GM12878 (cell line): ENCODE results near the gene FMNL2. TPM values are rescaled to one million over a fixed set of nuclear protein-coding genes. Genes with fewer than 3 reads are reported as not detected.

Experiments used
- ATAC-seq: fragments of 200-7000 bp; cut with Tn5 transposase; 3 replicates; pipeline ENCODE4 v1.9.1; 2020; ENCODE audit warnings: mild to moderate bottlenecking, moderate library complexity
- BruUV-seq: library from RNA; stranded (reverse); fragments of 400-500 nt; replicated peaks from 2 replicates; lab custom pipeline; 2021; lab: Mats Ljungman, UMichigan
- CTCF ChIA-PET: fragments of 300-600 bp; sonication (Branson Sonifier 250); formaldehyde crosslinking; extraction: SDS; loops from one replicate; lab custom pipeline; 2021; ENCODE audit warnings: inconsistent platforms; lab: Yijun Ruan, JAX
- POLR2A ChIA-PET: fragments of 350-600 bp; formaldehyde crosslinking; extraction: SDS; loops from one replicate; lab custom pipeline; 2021; ENCODE audit warnings: inconsistent platforms; lab: Charles Lee
- RAD21 ChIA-PET: fragments of 300-600 bp; sonication (Branson Sonifier 250); formaldehyde crosslinking; loops from one replicate; lab custom pipeline; 2023; ENCODE audit warnings: antibody characterized with exemption; ENCODE audit not compliant: unreplicated experiment; lab: Charles Lee
- SMC1A ChIA-PET: fragments of 300-600 bp; sonication (Branson Sonifier 250); formaldehyde crosslinking; loops from one replicate; lab custom pipeline; 2023; ENCODE audit not compliant: unreplicated experiment, uncharacterized antibody; lab: Charles Lee
- DNase-seq: peaks from one replicate; pipeline ENCODE4 v3.0.0-alpha.2; 2011; ENCODE audit warnings: low read depth, low spot score
- FAIRE-seq: peaks from 3 replicates; lab custom pipeline; 2011; peaks lifted over from hg19 to GRCh38; lab: Jason Lieb, UNC
- H2AFZ ChIP-seq: 2 replicates; pipeline ENCODE4 v1.6.0; 2011; ENCODE audit warnings: low read depth, low read length, control low read depth; ENCODE audit not compliant: control insufficient read depth
- H3K27ac ChIP-seq: 2 replicates; pipeline ENCODE4 v1.5.1; 2011; ENCODE audit warnings: control low read depth; ENCODE audit not compliant: control insufficient read depth, insufficient read depth
- H3K27me3 ChIP-seq, 2 experiments: replicated peaks in 1 of 2; 2 replicates each; pipeline versions ENCODE4 v1.6.0 to v1.6.1; 2011; ENCODE audit warnings: low read length in 1 of 2; ENCODE audit not compliant: control insufficient read depth in 2 of 2, insufficient read depth in 2 of 2
- H3K36me3 ChIP-seq, 2 experiments: 2 replicates each; pipeline ENCODE4 v1.5.1; 2011; ENCODE audit warnings: low read length in 1 of 2; ENCODE audit not compliant: control insufficient read depth in 2 of 2, insufficient read depth in 2 of 2
- H3K4me1 ChIP-seq: 2 replicates; pipeline ENCODE4 v1.6.1; 2011; ENCODE audit warnings: mild to moderate bottlenecking, low read length, moderate library complexity, mixed read lengths; ENCODE audit not compliant: control insufficient read depth, insufficient read depth
- H3K4me2 ChIP-seq: 2 replicates; pipeline ENCODE4 v1.6.0; 2011; ENCODE audit warnings: control low read depth; ENCODE audit not compliant: control insufficient read depth, insufficient read depth
- H3K4me3 ChIP-seq: fragments of 200-600 bp; sonication (generic); 2 replicates; pipeline ENCODE4 v1.5.1; 2016
- H3K79me2 ChIP-seq: 2 replicates; pipeline ENCODE4 v1.6.0; 2011; ENCODE audit warnings: low read length; ENCODE audit not compliant: control insufficient read depth, insufficient read depth
- H3K9ac ChIP-seq: 2 replicates; pipeline ENCODE4 v1.8.0; 2011; ENCODE audit warnings: low read length, control low read depth, mixed read lengths; ENCODE audit not compliant: control insufficient read depth, insufficient read depth
- H3K9me3 ChIP-seq: replicated peaks from 3 replicates; pipeline ENCODE4 v1.5.1; 2011; ENCODE audit warnings: mild to moderate bottlenecking, low read length; ENCODE audit not compliant: control insufficient read depth, insufficient read depth
- H4K20me1 ChIP-seq: 2 replicates; pipeline ENCODE4 v1.6.0; 2011; ENCODE audit not compliant: control insufficient read depth, insufficient read depth
- ATF2 ChIP-seq: IDR thresholded peaks from 2 replicates; pipeline ENCODE4 v1.6.1; 2012; ENCODE audit warnings: low read length, inconsistent platforms
- ATF7 ChIP-seq: fragments of 450-650 bp; IDR thresholded peaks from 2 replicates; pipeline ENCODE4 v1.6.1; 2016; ENCODE audit warnings: low read depth, mild to moderate bottlenecking
- BCL11A ChIP-seq: IDR thresholded peaks from 2 replicates; pipeline ENCODE4 v1.6.1; 2011; ENCODE audit warnings: low read depth, low read length
- BRCA1 ChIP-seq: IDR thresholded peaks from 2 replicates; pipeline ENCODE4 v1.6.1; 2011; ENCODE audit warnings: low read depth, low read length, improper control_type of control experiment
- CREM ChIP-seq: IDR thresholded peaks from 2 replicates; pipeline ENCODE4 v1.6.1; 2014; ENCODE audit warnings: antibody characterized with exemption, low read depth
- ETV6 ChIP-seq, 2 experiments: fragments of 450-650 bp in 1 of 2; IDR thresholded peaks in 1 of 2; conservative IDR thresholded peaks in 1 of 2; 2 replicates each; pipeline ENCODE4 v1.6.1; 2014; ENCODE audit warnings: antibody characterized with exemption in 1 of 2, borderline replicate concordance in 1 of 2, low read depth in 1 of 2, mild to moderate bottlenecking in 1 of 2, moderate library complexity in 1 of 2
- FOXM1 ChIP-seq: IDR thresholded peaks from 2 replicates; pipeline ENCODE4 v1.6.1; 2012; ENCODE audit warnings: low read depth, mild to moderate bottlenecking, inconsistent platforms, low read length, moderate library complexity
- IKZF2 ChIP-seq, 2 experiments: fragments of 450-650 bp; IDR thresholded peaks; 2 replicates each; pipeline ENCODE4 v1.6.1; 2017; ENCODE audit warnings: mild to moderate bottlenecking in 2 of 2, moderate library complexity in 2 of 2
- IRF4 ChIP-seq: IDR thresholded peaks from 2 replicates; pipeline ENCODE4 v1.6.1; 2011; ENCODE audit warnings: low read depth, low read length
- JUNB ChIP-seq: IDR thresholded peaks from 2 replicates; pipeline ENCODE4 v1.6.1; 2016; ENCODE audit warnings: antibody characterized with exemption, mild to moderate bottlenecking
- MEF2A ChIP-seq: IDR thresholded peaks from 2 replicates; pipeline ENCODE4 v1.6.1; 2011; ENCODE audit warnings: low read depth, mild to moderate bottlenecking, low read length, moderate library complexity; ENCODE audit not compliant: insufficient read depth
- NFIC ChIP-seq: IDR thresholded peaks from 2 replicates; pipeline ENCODE4 v1.6.1; 2012; ENCODE audit warnings: low read depth, mild to moderate bottlenecking, inconsistent platforms, low read length, moderate library complexity
- NFXL1 ChIP-seq: fragments of 450-650 bp; IDR thresholded peaks from 2 replicates; pipeline ENCODE4 v1.6.1; 2017; ENCODE audit warnings: antibody characterized with exemption, mild to moderate bottlenecking, borderline replicate concordance
- PRDM15 ChIP-seq: fragments of 450-650 bp; formaldehyde crosslinking; IDR thresholded peaks from 2 replicates; pipeline ENCODE4 v1.4.0; 2020; ENCODE audit warnings: mild to moderate bottlenecking, moderate library complexity
- RUNX3 ChIP-seq: IDR thresholded peaks from 2 replicates; pipeline ENCODE4 v1.6.1; 2012; ENCODE audit warnings: low read length, inconsistent platforms
- YBX1 ChIP-seq: fragments of 450-650 bp; IDR thresholded peaks from 2 replicates; pipeline ENCODE4 v1.6.1; 2016; ENCODE audit warnings: antibody characterized with exemption
- ZNF207 ChIP-seq: fragments of 450-650 bp; IDR thresholded peaks from 2 replicates; pipeline ENCODE4 v1.6.1; 2014; ENCODE audit warnings: antibody characterized with exemption, mild to moderate bottlenecking, borderline replicate concordance
- ZNF217 ChIP-seq: fragments of 450-650 bp; IDR thresholded peaks from 2 replicates; pipeline ENCODE4 v1.6.1; 2017; ENCODE audit warnings: antibody characterized with exemption, mild to moderate bottlenecking
- ZNF274 ChIP-seq: IDR thresholded peaks from one replicate; pipeline ENCODE4 v1.8.0; 2011; ENCODE audit not compliant: insufficient read length, insufficient read depth
- WGBS: methylation state at CpG from one replicate; pipeline ENCODE4 v1.1.6; 2016; ENCODE audit warnings: low lambda C conversion rate; ENCODE audit not compliant: insufficient replicate concordance, insufficient coverage; ENCODE audit errors: missing lambda C conversion rate; 5-methylcytosine and 5-hydroxymethylcytosine counted together
- in situ Hi-C: fragments of 300-500 bp; cut with MboI; formaldehyde crosslinking; loops from 9 replicates; pipeline ENCODE4 v1.14.3; 2018; ENCODE audit warnings: mixed read lengths
- intact Hi-C: fragments of 100-400 bp; cut with micrococcal nuclease; formaldehyde crosslinking; loops from one replicate; pipeline ENCODE4 v1.14.2; 2022; ENCODE audit not compliant: unreplicated experiment
- polyA plus RNA-seq, 11 experiments: library from polyadenylated mRNA; depleted of rRNA in 4 of 11; unstranded in 6 of 11; stranded (reverse) in 5 of 11; fragments of >200 nt; fragmentation: Nextera tagmentation in 4 of 11; fragmentation: Illumina TruSeq in 1 of 11; extraction: Ambion mirVana in 4 of 11; extraction: Trizol in 1 of 11; gene quantifications; 1 replicate in 1 of 11; 2 replicates in 10 of 11; pipeline versions ENCODE4 v1.2.1 to v1.2.3, GENCODE V29; 2011 to 2016; ENCODE audit warnings: inconsistent platforms in 2 of 11, missing spikeins in 2 of 11, low read depth in 1 of 11
- total RNA-seq, 4 experiments: library from RNA; depleted of rRNA in 3 of 4; stranded (reverse); fragments of >200 nt in 3 of 4; fragmentation: Illumina TruSeq in 1 of 4; extraction: Trizol in 1 of 4; gene quantifications; 2 replicates each; pipeline versions ENCODE4 v1.2.1 to v1.2.3, GENCODE V29; 2013 to 2021
- TF ChIP-seq, protein P1 (sequence below): fragments of 450-650 bp; IDR thresholded peaks from 2 replicates; pipeline ENCODE4 v1.6.1; 2017; ENCODE audit warnings: low read depth, mild to moderate bottlenecking, moderate library complexity

FMNL2 gene
- total and polyA plus RNA-seq, 10 of the 15 experiments (the other 5 are each of a cell fraction or from before 2014, with no cell fraction given): 0.13 to 9.9 (median 0.35) TPM

DNA sequence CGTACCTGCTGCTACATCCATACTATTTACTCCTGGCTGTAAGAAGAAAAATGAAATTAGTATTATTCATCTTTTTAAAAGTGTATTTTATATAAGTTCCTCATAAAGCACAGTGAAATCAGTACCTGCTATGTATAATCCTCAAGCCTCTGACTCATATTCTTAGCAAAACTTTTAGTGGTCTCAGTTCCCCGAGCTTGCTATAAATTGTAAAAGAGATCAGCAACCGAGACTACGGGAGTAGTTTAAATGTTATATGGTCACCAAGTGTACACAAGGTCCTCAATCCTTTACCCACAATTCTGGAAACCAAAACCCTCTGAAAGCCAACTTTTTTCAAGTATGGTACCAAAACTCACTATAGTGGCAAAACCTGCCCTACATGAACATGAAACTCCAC is 358.1 kb downstream of the FMNL2 start:
- RAD21 ChIA-PET: no interaction called here
- in situ Hi-C loops (no loop called here), intact Hi-C loops (no loop called here)
- Histone ChIP-seq H3K36me3 (peaks cover 2 to 3% of the 10 kb centered on the region in 2 experiments; a peak in 3 of 4 replicates), H3K4me2 (no peak overlapping the region), H4K20me1 (no peaks in the 10 kb centered on the region), H3K27me3 (no peaks in the 10 kb centered on the region), H3K79me2 (peaks cover 37% of the 10 kb centered on the region), H3K4me3 (no peak overlapping the region), H3K9me3 (no peaks in the 10 kb centered on the region; the same call in 2 of the 3 replicates), H3K9ac (no peak overlapping the region), H2AFZ (no peak overlapping the region), H3K27ac (no peak overlapping the region), H3K4me1 (peaks cover 17% of the 10 kb centered on the region; the same call in 1 of the 2 replicates)
- 0% methylated on average over 4 of the region's 4 CpGs for WGBS
- no peak for TF ChIP-seq ATF7
- TF ChIP-seq BCL11A: 0 out of 2 replicates have a peak, but pooled peaks have one; percentile 43
- TF ChIP-seq MEF2A: 0 out of 2 replicates have a peak, but pooled peaks have one; percentile 26
- TF ChIP-seq PRDM15: no peak
- TF ChIP-seq NFIC: peak; percentile 81
- no peak for TF ChIP-seq NFXL1
- TF ChIP-seq, protein P1, sequence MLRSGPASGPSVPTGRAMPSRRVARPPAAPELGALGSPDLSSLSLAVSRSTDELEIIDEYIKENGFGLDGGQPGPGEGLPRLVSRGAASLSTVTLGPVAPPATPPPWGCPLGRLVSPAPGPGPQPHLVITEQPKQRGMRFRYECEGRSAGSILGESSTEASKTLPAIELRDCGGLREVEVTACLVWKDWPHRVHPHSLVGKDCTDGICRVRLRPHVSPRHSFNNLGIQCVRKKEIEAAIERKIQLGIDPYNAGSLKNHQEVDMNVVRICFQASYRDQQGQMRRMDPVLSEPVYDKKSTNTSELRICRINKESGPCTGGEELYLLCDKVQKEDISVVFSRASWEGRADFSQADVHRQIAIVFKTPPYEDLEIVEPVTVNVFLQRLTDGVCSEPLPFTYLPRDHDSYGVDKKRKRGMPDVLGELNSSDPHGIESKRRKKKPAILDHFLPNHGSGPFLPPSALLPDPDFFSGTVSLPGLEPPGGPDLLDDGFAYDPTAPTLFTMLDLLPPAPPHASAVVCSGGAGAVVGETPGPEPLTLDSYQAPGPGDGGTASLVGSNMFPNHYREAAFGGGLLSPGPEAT: no peak
- TF ChIP-seq ETV6 (conservative IDR thresholded peaks at IDR 0.05 in 1 of 2, IDR thresholded peaks at IDR 0.05 in 1 of 2; ENCODE audit: borderline replicate concordance in 1 of 2, low read depth in 1 of 2): 0 out of 4 replicates have a peak, but pooled peaks of 1 of the 2 experiments have one; percentile 17
- TF ChIP-seq ZNF217: peak; percentile 81; the same call in 1 of the 2 replicates
- peak; percentile 85 for TF ChIP-seq RUNX3
- peak; percentile 32; the same call in 1 of the 2 replicates for TF ChIP-seq CREM
- TF ChIP-seq ZNF274: no peak
- TF ChIP-seq IKZF2 (IDR thresholded peaks at IDR 0.05): peak; percentile 56 to 68
- TF ChIP-seq JUNB: peak; percentile 96
- TF ChIP-seq ZNF207: no peak
- TF ChIP-seq BRCA1: no peak
- TF ChIP-seq FOXM1: peak; percentile 48; the same call in 1 of the 2 replicates
- TF ChIP-seq ATF2: peak; percentile 79
- no peak for TF ChIP-seq YBX1
- peak; percentile 52; the same call in 1 of the 2 replicates for TF ChIP-seq IRF4
- FAIRE-seq (peak; percentile 23), ATAC-seq (peak; percentile 89), DNase-seq (peak; percentile 30)
- CTCF ChIA-PET: interaction anchor here (1.1 to 5.0 kb wide), 3 partner anchors 22 to 58 kb away, joined by 3 to 31 read pairs (median 4); partner anchors contain the start of gene PRPF40A
- POLR2A ChIA-PET: interaction anchor here (4.4 kb wide), 1 partner anchor 23 kb away, joined by 20 read pairs; the partner anchor contains the start of gene PRPF40A
- no TSS peak for BruUV-seq
- SMC1A ChIA-PET: no interaction called here
